DOHH2 (cell line): Measurements from ENCODE around the gene MAPRE3.

ENCODE experiments used
- EZH2phosphoT487 ChIP-seq: fragments of 200-600 bp; sonication (generic); IDR thresholded peaks from 2 replicates; pipeline ENCODE4 v1.6.1; 2017; ENCODE audit warnings: borderline replicate concordance, mild to moderate bottlenecking, antibody characterized with exemption, low read length, moderate library complexity, mixed read lengths
- TF ChIP-seq, protein P1 (sequence below): fragments of 200-600 bp; sonication (generic); IDR thresholded peaks from one replicate; pipeline ENCODE4 v1.5.1; 2014; ENCODE audit warnings: antibody characterized with exemption, mild to moderate bottlenecking, low read depth, low read length; ENCODE audit not compliant: poor library complexity, severe bottlenecking

DNA sequence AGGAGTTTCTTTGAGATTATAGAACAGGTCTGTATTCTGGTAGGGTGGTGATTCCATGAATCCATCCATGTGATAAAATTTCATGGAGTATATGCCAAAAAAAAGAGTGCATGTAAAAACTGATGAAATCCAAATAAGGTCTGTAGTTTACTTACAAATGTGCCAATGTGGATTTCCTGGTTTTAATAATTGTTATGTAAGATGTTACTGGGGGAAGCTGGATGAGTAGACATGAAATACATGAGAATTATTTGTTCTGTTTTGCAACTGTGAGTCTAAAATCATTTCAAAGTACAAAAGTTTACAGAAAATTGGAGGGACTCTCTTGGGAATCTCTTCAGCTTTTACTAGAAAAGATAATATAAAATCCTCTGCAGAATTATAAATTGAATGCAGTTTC is 38.6 kb downstream of the MAPRE3 start:
- TF ChIP-seq, protein P1, sequence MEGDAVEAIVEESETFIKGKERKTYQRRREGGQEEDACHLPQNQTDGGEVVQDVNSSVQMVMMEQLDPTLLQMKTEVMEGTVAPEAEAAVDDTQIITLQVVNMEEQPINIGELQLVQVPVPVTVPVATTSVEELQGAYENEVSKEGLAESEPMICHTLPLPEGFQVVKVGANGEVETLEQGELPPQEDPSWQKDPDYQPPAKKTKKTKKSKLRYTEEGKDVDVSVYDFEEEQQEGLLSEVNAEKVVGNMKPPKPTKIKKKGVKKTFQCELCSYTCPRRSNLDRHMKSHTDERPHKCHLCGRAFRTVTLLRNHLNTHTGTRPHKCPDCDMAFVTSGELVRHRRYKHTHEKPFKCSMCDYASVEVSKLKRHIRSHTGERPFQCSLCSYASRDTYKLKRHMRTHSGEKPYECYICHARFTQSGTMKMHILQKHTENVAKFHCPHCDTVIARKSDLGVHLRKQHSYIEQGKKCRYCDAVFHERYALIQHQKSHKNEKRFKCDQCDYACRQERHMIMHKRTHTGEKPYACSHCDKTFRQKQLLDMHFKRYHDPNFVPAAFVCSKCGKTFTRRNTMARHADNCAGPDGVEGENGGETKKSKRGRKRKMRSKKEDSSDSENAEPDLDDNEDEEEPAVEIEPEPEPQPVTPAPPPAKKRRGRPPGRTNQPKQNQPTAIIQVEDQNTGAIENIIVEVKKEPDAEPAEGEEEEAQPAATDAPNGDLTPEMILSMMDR = no peak
- TF ChIP-seq EZH2phosphoT487 = no peak
